ENCODE data around the gene NOTCH1.

Gene NOTCH1

DNA sequence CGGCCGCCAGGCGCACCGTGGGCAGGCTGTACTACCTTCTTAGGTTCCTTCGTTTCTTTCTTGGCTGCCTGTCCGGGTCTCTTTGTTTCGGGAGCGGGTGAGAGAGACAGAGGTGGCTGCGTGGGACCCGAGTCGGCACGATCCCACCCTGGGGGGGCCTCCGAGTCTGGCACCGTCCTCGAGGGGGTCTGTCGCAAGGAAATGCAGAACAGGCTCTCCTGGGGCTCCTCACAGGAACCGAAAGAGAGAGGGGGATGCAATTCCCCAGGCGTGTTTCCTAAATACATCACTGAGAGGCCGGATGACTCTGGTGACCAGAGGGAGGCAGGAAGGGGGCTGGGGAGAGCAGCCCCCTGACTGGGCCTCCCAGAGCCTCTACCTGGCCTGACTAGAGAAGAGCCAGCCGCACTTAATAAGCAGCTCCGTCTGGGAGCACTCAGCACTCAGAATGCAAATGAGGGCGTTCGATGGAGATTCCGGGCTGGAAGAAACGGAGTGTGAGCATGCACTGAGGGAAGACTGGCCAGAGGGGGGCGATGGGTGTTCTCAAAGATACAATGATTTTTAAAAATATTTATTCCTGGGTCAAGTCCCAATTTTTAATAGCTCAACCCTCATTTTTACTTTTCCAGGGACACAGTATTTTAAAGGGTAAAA lies 94.5 kb downstream of the NOTCH1 start:
- FAIRE-seq (no peak), DNase-seq (ENCODE audit: insufficient read length) (no peak)
- no peak for TF ChIP-seq TAF1 (IDR thresholded peaks at IDR 0.05; ENCODE audit: borderline replicate concordance, low read depth, low read length)

DNA sequence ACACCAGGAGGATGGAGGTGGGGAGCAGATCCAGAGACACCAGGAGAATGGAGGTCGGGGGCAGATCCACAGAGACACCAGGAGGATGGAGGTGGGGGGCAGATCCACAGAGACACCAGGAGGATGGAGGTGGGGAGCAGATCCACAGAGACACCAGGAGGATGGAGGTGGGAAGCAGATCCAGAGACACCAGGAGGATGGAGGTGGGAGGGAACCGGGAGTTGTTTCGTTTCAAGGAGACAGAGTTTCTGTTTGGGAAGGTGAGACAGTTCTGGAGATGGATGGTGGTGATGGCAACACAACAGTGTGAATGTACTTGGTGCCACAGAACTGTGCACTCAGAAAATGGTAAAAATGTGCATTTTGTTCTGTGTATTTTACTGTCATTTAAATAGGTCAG lies 97.2 kb downstream of the NOTCH1 start:
- no peak for DNase-seq (ENCODE audit: insufficient read length)
- FAIRE-seq, result no peak
- TF ChIP-seq POLR2AphosphoS5 (IDR thresholded peaks at IDR 0.05; ENCODE audit: low read depth, low read length) (no peak), POLR2A (IDR thresholded peaks at IDR 0.05; ENCODE audit: low read depth, low read length) (no peak), TAF1 (IDR thresholded peaks at IDR 0.05; ENCODE audit: borderline replicate concordance, low read depth, low read length) (no peak)

GRCh38 chr9:136447173-136447778 lies 98.6 kb downstream of the NOTCH1 start:
- TF ChIP-seq POLR2AphosphoS5 (IDR thresholded peaks at IDR 0.05; ENCODE audit: low read depth, low read length), result no peak
- TF ChIP-seq TAF1 (IDR thresholded peaks at IDR 0.05; ENCODE audit: borderline replicate concordance, low read depth, low read length), result no peak
- no peak for TF ChIP-seq POLR2A (IDR thresholded peaks at IDR 0.05; ENCODE audit: low read depth, low read length)
- DNase-seq (ENCODE audit: insufficient read length) (no peak), FAIRE-seq (no peak)

DNA sequence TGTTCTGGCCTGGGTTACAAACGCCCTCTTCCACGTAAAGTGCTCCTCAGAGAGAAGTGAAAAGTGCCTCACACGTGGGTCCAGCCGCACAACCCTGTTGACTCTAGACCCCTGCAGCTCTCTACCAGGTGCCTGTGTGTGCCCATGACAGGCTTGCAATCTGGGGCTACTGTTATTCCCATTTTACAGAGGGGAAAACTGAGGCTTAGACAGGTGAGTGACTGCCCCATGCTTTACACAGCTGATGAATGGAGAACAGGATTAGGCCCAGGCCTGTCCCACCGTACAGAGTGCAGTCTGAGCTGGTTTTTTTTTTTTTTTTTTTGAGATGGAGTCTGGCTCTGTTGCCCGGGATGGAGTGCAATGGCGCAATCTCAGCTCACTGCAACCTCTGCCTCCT lies 100.0 kb downstream of the NOTCH1 start:
- FAIRE-seq (no peak), DNase-seq (ENCODE audit: insufficient read length) (no peak)
- TF ChIP-seq POLR2A (IDR thresholded peaks at IDR 0.05; ENCODE audit: low read depth, low read length) (no peak), POLR2AphosphoS5 (IDR thresholded peaks at IDR 0.05; ENCODE audit: low read depth, low read length) (no peak), TAF1 (IDR thresholded peaks at IDR 0.05; ENCODE audit: borderline replicate concordance, low read depth, low read length) (no peak)

Data from GM12892 (cell line).